ENCODE results near the gene RNF166.

RNF166 gene

GRCh38 chr16:88705801-88706228 is 393 bp downstream of the RNF166 start:
- DNase-seq, result peak; percentile 32

- no peak for DNase-seq
Observed at GRCh38 chr16:88705076-88705684, 1.0 kb downstream of the RNF166 start.

DNA sequence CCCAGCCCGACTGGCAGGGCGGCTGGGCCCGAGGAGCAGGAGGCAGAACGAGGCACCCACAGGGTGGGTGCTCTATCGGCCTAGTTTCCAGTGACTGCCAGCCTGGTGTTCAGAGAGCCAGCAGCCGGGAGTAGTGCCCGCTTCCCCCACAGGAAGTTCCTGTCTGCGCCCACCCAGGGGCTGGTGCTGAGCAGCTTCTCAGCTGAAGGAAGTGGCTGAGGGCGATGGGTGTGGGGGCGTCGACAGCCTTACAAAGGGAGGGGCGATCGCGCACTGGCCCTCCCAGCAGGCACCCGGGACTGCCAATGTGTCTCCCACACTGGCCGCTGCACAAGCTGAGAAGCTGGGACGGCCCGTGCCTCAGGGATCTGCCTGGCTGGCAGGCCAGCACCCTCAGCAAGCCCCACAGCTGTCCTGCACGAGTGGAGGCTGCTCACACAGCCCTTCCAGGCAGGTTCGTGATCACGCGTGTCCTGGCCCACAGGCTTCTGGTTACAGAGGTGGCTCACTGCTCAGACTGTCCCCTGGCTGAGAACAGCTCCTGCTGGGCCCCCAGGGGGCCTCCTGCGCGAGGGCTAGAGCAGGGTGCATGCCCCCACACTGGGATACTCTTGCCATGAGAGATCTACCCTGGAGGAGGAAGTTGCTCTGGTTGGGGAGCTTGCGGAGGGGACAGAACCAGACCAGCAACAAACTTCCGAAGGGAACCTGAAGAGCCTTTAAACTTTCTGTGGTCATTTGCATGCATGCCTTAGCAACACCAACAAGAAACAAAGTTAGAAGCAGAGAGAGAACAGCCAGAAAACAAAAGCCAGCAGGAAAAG is 2.5 kb downstream of the RNF166 start:
- no peak for DNase-seq

DNA sequence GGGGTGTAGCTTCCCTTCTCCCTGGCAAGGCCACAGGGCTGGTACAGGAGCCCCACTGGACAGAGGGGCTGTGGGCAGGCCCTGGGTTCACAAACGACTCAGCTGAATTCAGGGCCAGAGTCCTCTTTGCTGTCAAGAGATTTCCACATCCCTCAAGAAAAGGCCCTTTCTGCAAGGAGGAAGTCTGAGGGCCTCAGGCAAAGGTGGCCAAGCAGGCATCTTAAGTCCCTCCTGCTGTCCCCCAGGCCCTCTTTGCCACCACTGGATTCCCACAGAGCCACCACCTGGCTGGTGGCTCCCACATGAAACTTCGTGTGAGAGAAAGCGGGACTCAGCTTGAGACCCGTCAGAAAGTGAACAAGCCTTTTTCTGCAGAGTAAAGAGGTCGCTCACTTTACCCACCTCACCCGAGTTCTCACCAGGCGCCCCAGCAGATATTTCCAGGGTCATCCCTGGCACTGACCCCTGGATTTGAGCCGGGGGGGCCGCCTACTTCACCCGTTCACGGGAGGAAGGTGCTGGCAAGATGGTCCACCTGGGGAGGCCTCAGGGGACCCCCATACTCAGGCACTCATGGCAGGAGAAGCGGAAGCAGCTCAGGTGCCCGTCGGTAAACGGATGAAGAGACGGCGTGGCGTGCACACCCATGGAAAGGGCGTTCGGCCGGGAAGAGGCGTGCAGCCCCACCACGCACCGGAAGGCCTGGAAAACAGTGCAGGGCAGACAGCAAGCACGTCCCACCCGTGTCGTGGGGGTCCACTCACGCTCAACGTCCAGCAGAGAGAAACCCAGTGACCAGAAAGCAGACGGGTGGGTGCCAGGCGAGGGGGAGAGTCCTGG is 3.6 kb downstream of the RNF166 start:
- no peak for DNase-seq

- no peak for DNase-seq
Observed at GRCh38 chr16:88701581-88702370, 4.4 kb downstream of the RNF166 start.

DNA sequence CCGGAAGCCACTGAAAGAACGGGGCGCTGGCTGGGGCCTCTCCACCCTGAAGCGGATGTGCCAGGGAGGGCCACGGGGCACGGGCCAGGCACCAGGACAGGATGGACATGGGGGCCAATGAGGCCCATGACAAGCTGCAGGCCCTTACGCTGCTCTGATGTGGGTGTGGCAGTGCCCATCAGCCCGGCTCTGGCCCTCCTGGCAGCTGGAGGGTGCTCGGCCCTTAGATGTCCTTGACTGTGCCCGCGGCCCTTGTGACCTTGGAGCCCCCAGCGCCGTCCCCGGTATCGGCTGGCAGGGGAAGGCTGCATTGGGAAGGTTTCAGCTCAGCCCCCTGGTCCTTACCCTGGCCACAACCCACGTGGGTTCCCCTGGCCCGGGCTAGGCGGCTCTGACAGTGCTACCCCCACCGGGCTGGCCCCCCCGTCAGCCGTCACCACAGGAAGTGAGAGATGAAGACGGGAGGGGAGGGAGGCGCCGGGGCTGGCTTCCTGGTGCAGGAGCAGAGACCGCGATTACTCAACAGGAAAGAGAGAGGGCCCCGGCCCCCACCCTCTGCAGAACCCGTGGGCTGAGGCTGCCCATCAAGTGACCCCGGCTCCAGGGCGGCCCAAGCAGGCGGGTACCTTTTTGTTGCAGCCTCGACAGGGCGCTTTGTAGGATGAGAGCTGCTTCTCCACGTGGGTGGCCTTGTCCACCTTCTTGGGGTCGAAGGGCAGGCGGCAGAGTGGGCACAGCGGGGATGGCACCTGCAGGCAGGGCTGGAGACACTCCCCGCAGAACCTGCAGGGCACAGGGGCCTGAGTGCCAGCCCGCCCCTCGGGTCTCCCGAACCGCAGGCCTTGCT is 5.3 kb downstream of the RNF166 start:
- DNase-seq, result no peak

DNA sequence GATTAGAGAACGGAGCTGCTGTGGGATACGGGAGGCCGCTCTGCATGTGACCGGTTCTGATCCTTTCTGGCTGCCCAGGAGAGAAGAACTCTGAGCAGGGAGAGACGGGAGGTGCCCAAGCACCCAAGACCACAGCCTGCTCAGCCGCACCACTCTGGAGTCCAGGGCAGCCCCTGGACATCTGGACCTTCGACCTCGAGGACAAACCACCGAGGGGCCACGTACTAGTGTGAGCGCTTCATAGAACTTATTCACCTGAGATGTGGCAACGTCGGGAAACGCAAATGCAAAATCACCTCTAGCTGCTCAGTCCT is 5.9 kb downstream of the RNF166 start:
- DNase-seq, result no peak

DNA sequence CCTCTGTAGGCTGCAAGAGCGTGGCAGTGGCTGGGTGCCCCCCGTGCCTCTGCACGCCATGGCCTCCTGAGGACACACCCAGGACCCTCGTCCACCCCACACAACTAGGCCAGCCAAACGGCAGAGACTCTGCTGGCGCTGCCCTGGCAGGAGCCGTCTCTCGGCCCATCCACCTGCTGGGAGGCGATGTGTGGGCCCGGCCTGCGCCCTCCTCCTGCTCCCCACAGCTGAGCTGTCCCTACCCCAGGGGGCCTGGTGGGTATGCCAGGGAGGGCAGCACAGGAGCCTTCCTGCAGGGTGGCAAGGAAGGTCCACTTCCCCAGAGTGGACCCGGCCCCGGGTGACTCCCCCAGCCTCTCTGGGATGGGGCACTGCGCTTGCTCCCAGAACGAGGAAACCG is 7.0 kb downstream of the RNF166 start:
- DNase-seq, result no peak

DNA sequence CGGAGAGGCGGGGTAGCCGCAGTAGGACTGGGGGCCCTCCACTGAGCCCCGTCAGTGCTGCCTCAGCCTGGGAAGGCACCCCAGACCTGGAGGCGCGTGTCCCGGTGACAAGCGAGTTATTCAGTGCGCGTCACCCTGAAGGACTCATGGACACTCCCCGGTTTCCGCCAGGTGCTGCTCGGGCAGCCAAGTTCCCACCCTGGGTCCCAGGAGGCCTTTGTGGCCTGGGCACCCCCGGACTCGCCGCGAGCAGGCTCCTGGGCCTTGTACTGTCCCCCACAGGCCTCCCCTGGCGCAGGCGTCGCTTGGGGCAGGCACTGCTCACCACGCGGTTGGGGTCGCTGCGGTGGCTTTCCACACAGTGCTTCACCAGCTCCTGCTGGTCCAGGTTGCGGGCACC is 7.6 kb downstream of the RNF166 start:
- no peak for DNase-seq

DNA sequence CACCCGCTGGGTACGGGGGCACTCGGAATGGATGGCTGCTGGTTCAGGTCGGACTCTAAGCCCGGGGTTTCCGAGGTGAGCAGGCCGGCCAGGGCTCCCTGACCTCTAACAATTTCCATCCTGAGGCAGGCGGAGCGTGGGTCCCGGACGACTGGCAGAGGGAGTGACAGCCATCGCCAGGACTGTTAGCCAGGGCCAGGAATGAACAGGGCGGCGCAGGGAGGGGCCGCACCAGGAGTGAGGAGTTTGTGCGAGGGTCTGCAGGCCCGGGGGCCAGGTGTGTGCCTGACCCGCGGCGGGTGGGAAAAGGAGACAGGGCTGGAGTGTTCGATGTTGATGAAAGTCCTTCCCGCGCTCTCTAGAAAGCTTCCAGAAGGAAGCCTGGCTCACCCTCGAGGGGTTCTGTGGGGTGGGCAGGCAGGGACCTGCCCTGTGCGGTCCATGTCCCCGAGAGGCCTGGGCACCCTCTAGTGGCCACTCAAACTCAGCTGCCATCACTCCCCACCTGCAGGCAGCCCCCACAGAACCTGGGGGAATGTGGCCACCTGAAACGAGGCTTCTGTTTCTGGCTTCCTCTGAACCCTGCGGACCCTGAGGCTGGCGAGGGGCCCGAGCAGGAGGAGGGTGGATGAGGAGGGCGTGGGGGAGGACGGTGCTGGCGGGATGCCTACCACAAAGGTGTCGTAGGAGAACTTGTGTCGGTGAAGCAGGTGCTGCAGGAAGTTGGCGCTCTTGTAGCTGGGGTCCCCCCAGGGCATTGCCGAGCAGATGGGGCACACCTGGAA is 8.2 kb downstream of the RNF166 start:
- no peak for DNase-seq

- no peak for DNase-seq
Observed at GRCh38 chr16:88697116-88697830, 8.9 kb downstream of the RNF166 start.

DNA sequence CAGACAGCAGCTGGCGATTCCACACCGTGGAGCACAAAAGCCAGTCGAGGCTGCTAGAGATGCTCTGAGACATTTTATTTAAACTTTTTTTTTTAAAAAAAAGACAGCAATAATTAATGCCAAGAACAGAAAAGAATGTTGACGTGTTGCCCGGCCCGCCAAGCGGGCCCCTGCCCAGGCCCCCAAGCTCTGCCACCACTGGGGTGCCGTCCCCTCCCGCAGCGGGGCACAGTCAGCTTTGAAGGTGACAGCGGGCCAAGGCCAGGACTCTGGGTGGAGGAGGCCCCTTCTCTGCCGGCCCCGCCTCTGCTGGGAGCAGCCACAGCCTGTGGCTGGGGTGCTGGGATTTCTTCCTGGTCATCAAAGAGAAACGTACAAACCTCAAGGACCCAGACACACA is 9.8 kb downstream of the RNF166 start:
- DNase-seq, result no peak

DNA sequence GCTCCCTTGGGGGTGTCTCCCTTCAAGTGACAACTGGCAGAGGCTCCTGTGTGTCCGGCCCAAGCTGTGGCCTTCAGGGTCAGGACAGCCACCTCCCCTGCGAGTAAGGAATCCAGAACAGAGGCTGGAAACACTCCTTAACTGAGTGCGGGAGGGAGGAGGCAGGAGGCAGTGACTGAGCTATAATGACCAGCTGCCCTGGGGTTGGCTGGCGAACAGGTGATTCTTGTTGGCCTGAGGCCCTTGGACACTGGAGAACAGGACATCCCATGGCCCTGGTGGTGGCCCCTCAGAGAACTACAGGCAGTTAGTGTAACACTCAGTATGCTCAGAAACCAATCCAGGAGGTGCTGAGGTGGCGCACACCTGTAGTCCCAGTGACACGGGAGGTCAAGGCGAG is 10.5 kb downstream of the RNF166 start:
- DNase-seq, result no peak

DNA sequence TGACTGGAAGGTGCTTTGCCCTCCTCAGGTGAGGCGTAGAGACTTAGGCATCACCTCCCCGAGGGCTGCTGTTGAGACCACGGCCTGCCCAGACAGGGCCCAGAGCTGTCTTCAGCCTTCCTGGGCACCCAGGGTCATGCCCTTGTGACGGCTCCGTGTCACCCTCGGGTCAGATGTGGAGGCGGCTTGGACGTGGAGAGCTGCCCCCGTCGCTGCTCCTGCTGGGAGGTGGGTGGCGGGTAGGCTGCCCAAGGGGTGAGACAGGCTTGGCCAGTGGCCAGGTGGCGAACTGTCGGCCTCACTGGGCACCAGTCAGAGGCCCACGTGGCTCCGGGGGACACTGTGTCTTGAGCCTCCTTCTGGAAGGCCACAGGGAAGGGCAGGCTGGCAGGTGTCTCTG is 11.0 kb downstream of the RNF166 start:
- no peak for DNase-seq

DNA sequence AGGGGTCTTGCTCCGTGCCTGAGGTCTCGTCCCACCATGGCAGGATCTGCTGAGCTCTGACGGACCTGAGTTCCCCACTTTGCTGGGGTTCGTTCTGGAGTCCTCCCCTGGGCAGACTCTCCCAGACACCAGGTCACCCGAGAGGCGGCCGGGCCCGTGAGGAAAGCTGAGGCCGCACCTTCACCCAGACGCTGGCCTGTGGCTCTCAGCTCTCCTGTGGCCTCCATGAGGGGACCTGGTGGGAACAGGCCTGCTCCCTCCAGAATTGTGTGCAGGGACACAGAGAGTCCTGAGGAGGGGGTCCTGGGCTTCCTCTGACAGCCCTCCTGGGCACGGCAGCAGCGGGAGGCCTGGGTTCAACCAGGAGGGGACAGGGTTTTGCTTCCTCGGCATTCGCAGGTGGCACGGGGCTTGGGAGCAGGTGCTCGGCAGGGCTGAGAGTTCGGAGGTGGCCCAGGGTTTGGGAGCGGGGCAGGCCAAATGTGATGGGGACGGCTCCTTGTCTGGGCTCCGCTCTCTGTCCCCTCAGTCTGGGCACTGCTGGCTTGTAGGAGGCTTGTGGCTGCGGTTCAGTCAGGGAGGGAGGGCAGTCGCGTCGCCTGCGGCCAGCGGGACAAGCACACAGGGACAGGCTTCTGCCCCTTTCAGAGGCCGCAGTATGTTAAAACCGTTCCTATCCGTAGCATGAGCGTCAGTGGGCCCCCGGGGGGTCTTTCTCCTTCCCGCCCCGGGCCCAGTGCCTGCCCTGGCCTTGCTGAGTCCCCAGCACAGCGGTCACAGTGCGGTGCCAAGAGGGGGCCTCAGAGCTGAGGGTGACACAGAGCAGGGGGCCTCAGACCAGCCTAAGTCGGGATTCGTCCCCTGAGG is 11.8 kb downstream of the RNF166 start:
- no peak for DNase-seq

DNA sequence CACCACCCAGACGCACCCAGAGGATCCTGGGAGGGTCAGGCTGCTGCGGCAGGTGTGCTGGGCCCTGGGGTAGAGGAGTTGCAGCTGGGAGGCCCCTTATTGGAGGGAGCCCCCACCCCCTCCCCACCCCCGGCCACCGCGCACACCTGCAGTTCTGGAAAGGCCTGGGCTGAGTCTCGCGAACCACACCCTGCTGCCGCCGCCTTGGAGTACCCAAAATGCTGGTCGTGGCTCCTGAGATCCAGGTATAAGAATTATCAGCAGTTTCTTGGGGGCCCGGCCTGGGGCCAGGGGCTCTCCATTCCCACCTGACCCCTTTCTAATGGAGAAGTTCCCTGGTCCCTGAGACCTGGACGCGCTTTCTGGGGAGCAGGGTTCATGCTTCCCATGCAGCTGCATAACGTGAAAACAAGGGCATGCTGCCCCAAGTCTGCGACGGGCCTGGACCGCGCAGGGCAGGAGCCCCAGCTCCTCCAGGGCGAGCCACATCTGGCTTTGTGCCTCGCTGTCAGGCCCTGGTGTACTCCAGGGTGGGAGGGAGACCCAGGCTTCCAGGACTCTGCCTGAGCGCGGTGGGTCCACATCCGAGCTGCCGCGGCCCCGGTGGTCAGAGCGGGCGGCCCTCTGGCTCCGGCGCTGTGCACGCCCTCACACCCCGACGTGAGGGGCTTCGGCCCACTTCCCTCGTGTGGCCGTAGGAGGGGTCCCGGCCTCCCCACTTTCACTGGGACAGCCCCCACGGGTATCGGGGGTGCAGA is 12.6 kb downstream of the RNF166 start:
- DNase-seq, result no peak

- DNase-seq, result no peak
Observed at GRCh38 chr16:88692861-88693260, 13.3 kb downstream of the RNF166 start.

- DNase-seq, result no peak
Observed at GRCh38 chr16:88691924-88692560, 14.2 kb downstream of the RNF166 start.

Data from NCI-H69 (cell line).